Fibroblast of villous mesenchyme (primary cell): Measurements from ENCODE around the gene AUTS2. TPM values are rescaled to one million over a fixed set of nuclear protein-coding genes. Genes with fewer than 3 reads are reported as not detected.

Experiments used
- DNase-seq: peaks from one replicate; pipeline ENCODE4 v3.0.0-alpha.2; 2010; ENCODE audit warnings: low read depth
- H3K4me3 ChIP-seq: 2 replicates; pipeline ENCODE4 v1.5.1; 2011; ENCODE audit warnings: low read depth, mild to moderate bottlenecking, low read length
- total RNA-seq: library from RNA; depleted of rRNA; stranded (reverse); fragments of >200 nt; gene quantifications from 2 replicates; pipeline ENCODE4 v1.2.3, GENCODE V29; 2012
- TF ChIP-seq, protein P1 (sequence below): IDR thresholded peaks from 2 replicates; pipeline ENCODE4 v1.5.1; 2012; ENCODE audit warnings: low read depth, mild to moderate bottlenecking, low read length; ENCODE audit not compliant: insufficient read depth

AUTS2 gene
- total RNA-seq, 1 donor: 3.9 TPM

DNA sequence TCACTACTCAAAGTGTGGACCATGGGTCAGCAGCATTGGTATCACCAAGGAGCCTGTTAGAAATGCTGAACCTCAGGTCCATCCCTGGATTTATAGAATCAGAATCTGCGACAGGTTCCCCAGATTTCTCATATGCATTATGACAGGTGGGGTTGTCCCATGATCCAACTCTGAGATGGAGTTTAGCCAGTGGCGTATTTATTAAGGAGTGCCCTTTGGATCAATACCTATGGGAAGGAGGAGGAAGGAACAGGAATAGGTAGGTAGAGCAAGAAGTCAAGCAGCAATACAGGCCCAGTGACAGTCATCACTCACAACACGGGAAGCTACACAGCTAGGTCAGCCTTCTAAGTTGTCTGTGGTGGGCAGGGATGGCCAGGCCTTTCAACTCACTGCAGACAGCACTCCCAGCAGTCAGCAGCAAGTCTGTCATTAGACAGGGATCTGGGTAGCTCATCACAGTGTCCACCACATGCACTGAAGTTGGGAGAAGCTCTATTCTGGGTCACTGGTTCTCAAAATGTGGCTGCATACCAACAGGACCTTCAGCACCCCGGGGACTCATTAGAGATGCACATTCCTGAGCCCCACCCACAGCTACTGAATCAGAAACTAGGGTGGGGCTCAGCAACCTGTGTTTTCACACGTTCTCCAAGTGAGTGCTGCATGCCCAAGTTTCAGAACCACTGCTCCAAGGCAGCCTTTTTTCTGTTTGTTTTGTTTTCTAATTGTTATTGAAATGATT is 1001.3 kb downstream of the AUTS2 start:
- TF ChIP-seq, protein P1, sequence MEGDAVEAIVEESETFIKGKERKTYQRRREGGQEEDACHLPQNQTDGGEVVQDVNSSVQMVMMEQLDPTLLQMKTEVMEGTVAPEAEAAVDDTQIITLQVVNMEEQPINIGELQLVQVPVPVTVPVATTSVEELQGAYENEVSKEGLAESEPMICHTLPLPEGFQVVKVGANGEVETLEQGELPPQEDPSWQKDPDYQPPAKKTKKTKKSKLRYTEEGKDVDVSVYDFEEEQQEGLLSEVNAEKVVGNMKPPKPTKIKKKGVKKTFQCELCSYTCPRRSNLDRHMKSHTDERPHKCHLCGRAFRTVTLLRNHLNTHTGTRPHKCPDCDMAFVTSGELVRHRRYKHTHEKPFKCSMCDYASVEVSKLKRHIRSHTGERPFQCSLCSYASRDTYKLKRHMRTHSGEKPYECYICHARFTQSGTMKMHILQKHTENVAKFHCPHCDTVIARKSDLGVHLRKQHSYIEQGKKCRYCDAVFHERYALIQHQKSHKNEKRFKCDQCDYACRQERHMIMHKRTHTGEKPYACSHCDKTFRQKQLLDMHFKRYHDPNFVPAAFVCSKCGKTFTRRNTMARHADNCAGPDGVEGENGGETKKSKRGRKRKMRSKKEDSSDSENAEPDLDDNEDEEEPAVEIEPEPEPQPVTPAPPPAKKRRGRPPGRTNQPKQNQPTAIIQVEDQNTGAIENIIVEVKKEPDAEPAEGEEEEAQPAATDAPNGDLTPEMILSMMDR: no peak
- no peak for DNase-seq
- H3K4me3 ChIP-seq: no peak overlapping the region

DNA sequence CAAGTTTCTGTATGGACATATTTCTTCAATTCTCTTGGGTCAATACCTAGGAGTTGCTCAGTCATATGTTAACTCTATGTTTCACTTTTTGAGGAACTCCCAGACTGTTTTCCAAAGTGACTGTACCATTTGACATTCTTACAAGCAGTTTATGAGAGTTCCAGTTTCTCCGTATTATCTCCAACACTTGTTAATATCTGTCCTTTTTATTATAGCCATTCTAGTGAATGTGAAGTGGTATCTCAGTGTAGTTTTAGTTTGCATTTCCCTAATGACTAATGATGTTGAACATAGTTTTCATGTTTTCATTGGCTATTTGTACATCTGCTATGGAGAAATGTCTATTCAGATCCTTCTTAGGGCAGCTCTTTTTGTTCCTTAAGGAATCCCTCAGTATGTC is 1002.7 kb downstream of the AUTS2 start:
- no peak for DNase-seq
- no peak overlapping the region for H3K4me3 ChIP-seq
- TF ChIP-seq, protein P1: no peak

DNA sequence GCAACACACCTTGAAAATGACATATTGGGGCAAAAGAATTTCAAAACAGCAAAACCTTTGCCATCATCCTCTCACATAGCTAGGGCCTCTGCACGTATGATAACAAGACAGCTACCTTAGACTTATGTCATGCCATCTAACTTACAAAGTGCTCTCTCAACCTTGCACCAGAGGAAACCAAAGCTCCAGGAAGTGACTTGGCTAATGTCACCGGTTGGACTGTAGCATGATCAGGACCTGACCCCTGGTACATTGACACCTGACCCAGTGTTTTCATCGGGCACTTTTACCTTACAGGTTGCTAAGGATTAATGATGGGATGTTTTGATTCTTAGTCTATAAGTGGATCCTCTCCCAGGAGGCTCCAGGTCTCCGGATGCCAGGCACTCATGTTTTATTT is 1003.8 kb downstream of the AUTS2 start:
- TF ChIP-seq, protein P1: no peak
- no peak for DNase-seq
- no peak overlapping the region for H3K4me3 ChIP-seq

DNA sequence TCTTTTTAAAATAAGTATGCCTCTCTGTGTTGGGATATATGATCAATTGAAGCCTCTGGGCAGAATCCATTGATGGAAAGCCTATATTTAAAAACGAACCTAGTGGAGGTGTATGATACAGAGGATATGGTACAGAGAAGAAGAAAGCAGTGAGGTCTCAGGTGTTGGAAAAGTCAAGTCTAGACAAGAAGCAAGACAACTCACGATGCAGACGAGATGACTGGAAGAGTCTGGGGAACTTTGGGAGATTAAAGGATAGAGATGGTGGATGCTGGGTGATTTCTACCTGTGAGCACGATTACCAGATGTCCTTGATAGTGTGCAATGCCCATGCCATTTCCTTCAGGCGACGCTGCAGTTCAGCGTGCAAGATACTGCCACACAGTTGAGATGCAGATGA is 1009.0 kb downstream of the AUTS2 start:
- TF ChIP-seq, protein P1: no peak
- no peak overlapping the region for H3K4me3 ChIP-seq
- DNase-seq: no peak

DNA sequence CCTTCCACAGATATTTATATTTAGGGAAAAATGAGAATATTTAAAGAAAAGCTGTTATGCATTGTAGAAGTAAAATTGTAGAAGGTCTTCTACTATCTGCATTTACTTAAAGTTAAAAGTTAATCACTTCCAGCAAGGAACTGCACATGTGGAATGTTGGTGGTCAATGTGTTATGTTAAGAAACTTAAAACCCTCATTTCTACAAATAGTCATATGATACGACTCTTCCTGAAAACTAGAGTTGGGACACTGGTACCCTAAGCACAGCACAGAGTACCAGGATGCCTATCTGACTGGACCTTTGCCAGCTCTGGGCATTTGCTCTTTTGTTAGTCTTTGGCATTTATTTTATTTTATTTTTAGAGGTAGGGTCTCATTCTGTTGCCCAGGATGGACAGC is 1009.5 kb downstream of the AUTS2 start:
- no peak overlapping the region for H3K4me3 ChIP-seq
- no peak for DNase-seq
- TF ChIP-seq, protein P1: no peak

DNA sequence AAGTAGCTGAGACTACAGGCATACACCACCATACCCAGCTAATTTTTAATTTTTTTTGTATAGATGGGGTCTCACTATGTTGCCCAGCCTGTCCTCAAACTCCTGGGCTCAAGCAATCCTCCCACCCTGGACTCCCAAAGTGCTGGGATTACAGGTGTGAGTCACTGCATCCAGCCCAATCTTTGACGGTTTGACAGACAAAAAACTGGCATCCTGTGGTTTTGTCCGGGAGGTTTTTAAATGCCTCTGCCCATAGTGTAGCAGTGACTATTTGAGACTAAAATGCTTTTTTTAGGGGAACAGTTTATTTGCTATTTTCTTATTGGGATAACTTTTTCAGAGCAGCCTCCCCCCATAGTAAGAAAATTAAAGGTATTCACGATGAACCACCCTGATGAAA is 1010.0 kb downstream of the AUTS2 start:
- no peak overlapping the region for H3K4me3 ChIP-seq
- TF ChIP-seq, protein P1: no peak
- DNase-seq: no peak

DNA sequence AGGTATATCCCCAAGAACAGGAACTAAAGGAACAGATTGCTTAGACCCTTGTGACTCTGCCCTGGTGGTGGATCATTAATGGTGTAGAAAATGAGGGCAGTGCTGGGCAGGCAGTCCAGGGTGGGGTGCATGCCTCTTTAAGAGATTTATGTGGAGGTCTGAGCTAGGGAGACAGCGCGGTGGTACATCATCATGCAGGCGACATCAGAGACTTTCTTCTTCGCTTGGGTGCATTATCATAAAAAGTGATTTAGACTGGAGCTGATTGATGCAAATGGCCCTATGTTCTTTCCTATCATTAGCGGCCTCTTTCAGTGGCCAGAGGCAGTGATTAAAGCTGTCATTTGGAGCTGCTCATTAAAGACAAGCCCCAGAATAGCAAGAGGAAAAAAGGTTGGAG is 1014.5 kb downstream of the AUTS2 start:
- TF ChIP-seq, protein P1: no peak
- DNase-seq: no peak
- H3K4me3 ChIP-seq: no peak overlapping the region
